ENCODE results near the gene MAP2. TPM values are rescaled to one million over a fixed set of nuclear protein-coding genes. Genes with fewer than 3 reads are reported as not detected.

The MAP2 gene
- total RNA-seq, 1 experiment from 2014 or later: 40.2 TPM

GRCh38 chr2:209523867-209524266 is 100.0 kb downstream of the MAP2 start:
- Mint-ChIP-seq H3K9me3 (ENCODE audit: unreplicated experiment) (no peaks in the 10 kb centered on the region), H3K27ac (ENCODE audit: low read depth, unreplicated experiment) (no peak overlapping the region), H3K36me3 (ENCODE audit: insufficient read depth, unreplicated experiment) (no peaks in the 10 kb centered on the region), H3K27me3 (ENCODE audit: insufficient read depth, unreplicated experiment) (no peaks in the 10 kb centered on the region), H3K4me3 (ENCODE audit: unreplicated experiment) (no peak overlapping the region), H3K4me1 (ENCODE audit: insufficient read depth, unreplicated experiment) (peaks cover 6% of the 10 kb centered on the region)
- DNase-seq (ENCODE audit: unreplicated experiment): no peak
- POLR2A ChIA-PET: no interaction called here
- CTCF ChIA-PET: interaction anchor here (0.7 to 1.9 kb wide), 4 partner anchors 98 to 189 kb away, joined by 3 to 5 read pairs (median 4); partner anchors contain the start of gene MAP2
- no peak for TF ChIP-seq CTCF (IDR thresholded peaks at IDR 0.05; ENCODE audit: unreplicated experiment)
- BruUV-seq (replicated peaks): no TSS peak
- intact Hi-C loops (cut with micrococcal nuclease): no loop called here

GRCh38 chr2:209525331-209525730 is 101.5 kb downstream of the MAP2 start:
- intact Hi-C loops (cut with micrococcal nuclease): no loop called here
- Mint-ChIP-seq H3K27me3 (ENCODE audit: insufficient read depth, unreplicated experiment) (no peaks in the 10 kb centered on the region), H3K27ac (ENCODE audit: low read depth, unreplicated experiment) (no peak overlapping the region), H3K4me1 (ENCODE audit: insufficient read depth, unreplicated experiment) (peaks cover 6% of the 10 kb centered on the region), H3K4me3 (ENCODE audit: unreplicated experiment) (no peak overlapping the region), H3K36me3 (ENCODE audit: insufficient read depth, unreplicated experiment) (no peaks in the 10 kb centered on the region), H3K9me3 (ENCODE audit: unreplicated experiment) (no peaks in the 10 kb centered on the region)
- TF ChIP-seq CTCF (IDR thresholded peaks at IDR 0.05; ENCODE audit: unreplicated experiment): no peak
- DNase-seq (ENCODE audit: unreplicated experiment): no peak
- ChIA-PET CTCF (interaction anchor here (0.6 to 1.9 kb wide), 4 partner anchors 11 to 283 kb away, joined by 3 to 7 read pairs (median 4); no protein-coding TSS in a partner anchor), POLR2A (interaction anchor here (0.6 kb wide), 1 partner anchor 12 kb away, joined by 3 read pairs; no protein-coding TSS in a partner anchor)
- BruUV-seq (replicated peaks): no TSS peak

GRCh38 chr2:209525834-209526281 is 102.0 kb downstream of the MAP2 start:
- BruUV-seq (replicated peaks): no TSS peak
- CTCF ChIA-PET: interaction anchor here (0.6 to 1.9 kb wide), 5 partner anchors 10 to 1119 kb away, joined by 3 to 7 read pairs (median 4); partner anchors contain the start of gene PTH2R

GRCh38 chr2:209526561-209526960 is 102.7 kb downstream of the MAP2 start:
- intact Hi-C loops (cut with micrococcal nuclease): no loop called here
- peaks cover 6% of the 10 kb centered on the region for H3K4me1 Mint-ChIP-seq (ENCODE audit: insufficient read depth, unreplicated experiment)
- H3K27ac Mint-ChIP-seq (ENCODE audit: low read depth, unreplicated experiment): no peak overlapping the region
- no peak overlapping the region for H3K4me3 Mint-ChIP-seq (ENCODE audit: unreplicated experiment)
- no peak for TF ChIP-seq CTCF (IDR thresholded peaks at IDR 0.05; ENCODE audit: unreplicated experiment)
- BruUV-seq (replicated peaks): no TSS peak
- ChIA-PET POLR2A (no interaction called here), CTCF (interaction anchor here (0.6 to 1.0 kb wide), 3 partner anchors 16 to 190 kb away, joined by 3 to 4 read pairs (median 3); no protein-coding TSS in a partner anchor)
- no peaks in the 10 kb centered on the region for H3K27me3 Mint-ChIP-seq (ENCODE audit: insufficient read depth, unreplicated experiment)
- DNase-seq (ENCODE audit: unreplicated experiment): no peak
- no peaks in the 10 kb centered on the region for H3K9me3 Mint-ChIP-seq (ENCODE audit: unreplicated experiment)
- H3K36me3 Mint-ChIP-seq (ENCODE audit: insufficient read depth, unreplicated experiment): no peaks in the 10 kb centered on the region

More at GRCh38 chr2:209525834-209526281, 102.0 kb downstream of the MAP2 start:
- Mint-ChIP-seq H3K4me1 (ENCODE audit: insufficient read depth, unreplicated experiment) (peaks cover 6% of the 10 kb centered on the region), H3K27me3 (ENCODE audit: insufficient read depth, unreplicated experiment) (no peaks in the 10 kb centered on the region), H3K27ac (ENCODE audit: low read depth, unreplicated experiment) (no peak overlapping the region), H3K9me3 (ENCODE audit: unreplicated experiment) (no peaks in the 10 kb centered on the region), H3K36me3 (ENCODE audit: insufficient read depth, unreplicated experiment) (no peaks in the 10 kb centered on the region), H3K4me3 (ENCODE audit: unreplicated experiment) (no peak overlapping the region)
- POLR2A ChIA-PET: no interaction called here
- intact Hi-C loops (cut with micrococcal nuclease): no loop called here
- TF ChIP-seq CTCF (IDR thresholded peaks at IDR 0.05; ENCODE audit: unreplicated experiment): no peak
- peak; percentile 11 for DNase-seq (ENCODE audit: unreplicated experiment)
